ENCODE measurements around the gene GRAMD1C. TPM values are rescaled to one million over a fixed set of nuclear protein-coding genes. Genes with fewer than 3 reads are reported as not detected.

The GRAMD1C gene
- total and polyA plus RNA-seq, 9 of the 15 experiments (the other 6 are each of a cell fraction or from before 2014, with no cell fraction given) = not detected

DNA sequence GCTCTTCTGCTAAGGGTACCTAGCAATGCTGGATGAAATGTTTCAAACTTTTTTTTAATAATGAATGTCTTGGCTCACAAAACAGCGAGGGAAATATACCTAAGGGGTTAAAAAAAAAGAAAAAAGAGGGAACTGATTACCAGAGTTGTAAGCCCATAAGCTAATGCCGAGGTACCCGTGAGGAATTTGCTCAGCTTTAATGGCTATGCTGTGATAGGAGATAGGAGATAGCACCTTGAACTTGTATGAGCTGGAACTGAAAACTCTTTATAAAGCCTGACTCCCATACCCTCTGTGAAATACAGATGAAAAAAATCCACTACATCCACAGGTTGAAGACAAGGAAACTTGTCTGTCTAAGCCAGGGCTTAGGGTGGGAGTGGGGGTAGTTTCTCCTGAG is 13.9 kb downstream of the GRAMD1C start (continued):
- TF ChIP-seq STAG1 (CRISPR knock-in tag; IDR thresholded peaks at IDR 0.05; ENCODE audit: borderline replicate concordance) (no peak), KDM2B (CRISPR knock-in tag; IDR thresholded peaks at IDR 0.05) (no peak), FOXK2 (conservative IDR thresholded peaks at IDR 0.05 in 1 of 2, IDR thresholded peaks at IDR 0.05 in 1 of 2; ENCODE audit: low read depth in 2 of 2) (no peak), ZBTB17 (CRISPR knock-in tag; IDR thresholded peaks at IDR 0.05) (no peak), ZNF584 (CRISPR knock-in tag; IDR thresholded peaks at IDR 0.05; ENCODE audit: low read depth) (no peak), ZEB2 (IDR thresholded peaks at IDR 0.05) (no peak), TAF9B (IDR thresholded peaks at IDR 0.05; ENCODE audit: partially characterized antibody) (no peak)
- TF ChIP-seq, protein P1, sequence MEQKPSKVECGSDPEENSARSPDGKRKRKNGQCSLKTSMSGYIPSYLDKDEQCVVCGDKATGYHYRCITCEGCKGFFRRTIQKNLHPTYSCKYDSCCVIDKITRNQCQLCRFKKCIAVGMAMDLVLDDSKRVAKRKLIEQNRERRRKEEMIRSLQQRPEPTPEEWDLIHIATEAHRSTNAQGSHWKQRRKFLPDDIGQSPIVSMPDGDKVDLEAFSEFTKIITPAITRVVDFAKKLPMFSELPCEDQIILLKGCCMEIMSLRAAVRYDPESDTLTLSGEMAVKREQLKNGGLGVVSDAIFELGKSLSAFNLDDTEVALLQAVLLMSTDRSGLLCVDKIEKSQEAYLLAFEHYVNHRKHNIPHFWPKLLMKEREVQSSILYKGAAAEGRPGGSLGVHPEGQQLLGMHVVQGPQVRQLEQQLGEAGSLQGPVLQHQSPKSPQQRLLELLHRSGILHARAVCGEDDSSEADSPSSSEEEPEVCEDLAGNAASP (IDR thresholded peaks at IDR 0.05) = no peak

DNA sequence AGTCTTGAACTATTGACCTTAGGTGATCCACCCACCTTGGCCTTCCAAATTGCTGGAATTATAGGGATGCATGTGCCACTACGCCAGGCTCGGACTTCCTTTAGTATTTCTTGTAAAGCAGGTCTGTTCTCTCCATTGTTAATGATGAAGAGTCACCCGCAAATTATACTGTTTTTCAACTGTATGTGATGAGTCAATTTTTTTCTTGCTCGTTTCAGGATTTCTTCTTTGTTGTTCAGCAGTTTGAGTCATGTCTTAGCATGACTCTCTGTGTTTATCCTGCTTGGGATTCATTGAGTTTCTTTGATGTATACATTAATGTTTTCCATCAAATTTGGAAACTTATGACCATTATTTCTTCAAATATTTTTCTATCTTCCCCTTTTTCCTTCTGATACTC is 28.9 kb downstream of the GRAMD1C start:
- ChIA-PET CTCF (ENCODE audit: low intra/inter-chr PET ratio) (no interaction called here), POLR2A (no interaction called here)
- Histone ChIP-seq H3K79me2 (ENCODE audit: control insufficient read depth, insufficient read depth, low read length) (no peaks in the 10 kb centered on the region), H3K27me3 (ENCODE audit: control insufficient read depth in 2 of 2, insufficient read depth in 2 of 2, low read length in 2 of 2) (no peaks in the 10 kb centered on the region), H3K36me3 (ENCODE audit: control insufficient read depth, insufficient read depth, low read length) (no peaks in the 10 kb centered on the region), H3K4me2 (ENCODE audit: insufficient read depth, low read length) (no peak overlapping the region), H3K4me1 (replicated peaks in 1 of 2; ENCODE audit: control insufficient read depth in 2 of 2, insufficient read depth in 2 of 2, low read length in 2 of 2) (no peaks in the 10 kb centered on the region), H2AFZ (ENCODE audit: low read depth, low read length) (no peak overlapping the region), H3K27ac (ENCODE audit: extremely low read depth, low read depth, low read length) (no peak overlapping the region), H4K20me1 (replicated peaks; ENCODE audit: control insufficient read depth, insufficient read depth, low read length) (no peaks in the 10 kb centered on the region), H3K4me3 (no peak overlapping the region), H3K9ac (ENCODE audit: insufficient read depth in 1 of 2, low read depth in 2 of 2, low read length in 2 of 2) (no peak overlapping the region), H3K9me1 (ENCODE audit: control insufficient read depth, insufficient read depth, low read length) (no peaks in the 10 kb centered on the region), H3K9me3 (replicated peaks; ENCODE audit: control insufficient read depth, insufficient read depth, low read depth, low read length) (no peaks in the 10 kb centered on the region)
- FAIRE-seq (no peak), DNase-seq (ENCODE audit: extremely low read depth in 1 of 4, low spot score in 3 of 4) (no peak), ATAC-seq (no peak)
- 2% methylated on average over 4 of the region's 4 CpGs for WGBS (ENCODE audit: insufficient coverage, low coverage, missing lambda C conversion rate)
- intact Hi-C loops (cut with micrococcal nuclease) = no loop called here
- in situ Hi-C loops (cut with MboI) = no loop called here
- no TSS peak for BruUV-seq (replicated peaks)
- TF ChIP-seq FOXA1 (IDR thresholded peaks at IDR 0.05; ENCODE audit: borderline replicate concordance) (no peak), ZFP30 (CRISPR knock-in tag; IDR thresholded peaks at IDR 0.05; ENCODE audit: borderline replicate concordance) (no peak), FOXK1 (CRISPR knock-in tag; IDR thresholded peaks at IDR 0.05; ENCODE audit: borderline replicate concordance) (no peak), TAF9B (IDR thresholded peaks at IDR 0.05; ENCODE audit: partially characterized antibody) (no peak), IFI16 (CRISPR knock-in tag; IDR thresholded peaks at IDR 0.05) (no peak), ZNF134 (CRISPR knock-in tag; conservative IDR thresholded peaks at IDR 0.05) (no peak), HIVEP1 (CRISPR knock-in tag; IDR thresholded peaks at IDR 0.05) (no peak), PHB2 (IDR thresholded peaks at IDR 0.05; ENCODE audit: low read depth) (no peak), CREM (IDR thresholded peaks at IDR 0.05; ENCODE audit: low read depth) (no peak), SP2 (IDR thresholded peaks at IDR 0.05; ENCODE audit: extremely low read depth, low read depth, low read length, poor library complexity, severe bottlenecking) (no peak), U2AF1 (optimal IDR thresholded peaks at IDR 0.05; ENCODE audit: low read depth, low read length) (no peak), CBX3 (IDR thresholded peaks at IDR 0.05; ENCODE audit: borderline replicate concordance in 1 of 2, low read length in 2 of 2) (no peak), ZFP36 (IDR thresholded peaks at IDR 0.05; ENCODE audit: low read depth, low read length, partially characterized antibody) (no peak), COPS2 (conservative IDR thresholded peaks at IDR 0.05) (no peak)
- TF ChIP-seq, protein P2, sequence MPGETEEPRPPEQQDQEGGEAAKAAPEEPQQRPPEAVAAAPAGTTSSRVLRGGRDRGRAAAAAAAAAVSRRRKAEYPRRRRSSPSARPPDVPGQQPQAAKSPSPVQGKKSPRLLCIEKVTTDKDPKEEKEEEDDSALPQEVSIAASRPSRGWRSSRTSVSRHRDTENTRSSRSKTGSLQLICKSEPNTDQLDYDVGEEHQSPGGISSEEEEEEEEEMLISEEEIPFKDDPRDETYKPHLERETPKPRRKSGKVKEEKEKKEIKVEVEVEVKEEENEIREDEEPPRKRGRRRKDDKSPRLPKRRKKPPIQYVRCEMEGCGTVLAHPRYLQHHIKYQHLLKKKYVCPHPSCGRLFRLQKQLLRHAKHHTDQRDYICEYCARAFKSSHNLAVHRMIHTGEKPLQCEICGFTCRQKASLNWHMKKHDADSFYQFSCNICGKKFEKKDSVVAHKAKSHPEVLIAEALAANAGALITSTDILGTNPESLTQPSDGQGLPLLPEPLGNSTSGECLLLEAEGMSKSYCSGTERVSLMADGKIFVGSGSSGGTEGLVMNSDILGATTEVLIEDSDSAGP (CRISPR knock-in tag; IDR thresholded peaks at IDR 0.05) = no peak
